HG02759 (cell line): ENCODE data around the gene IGFBP6.
"Not testable (repeated sequence)": the region's sequence is repeated elsewhere in the genome, so short reads cannot be mapped to it uniquely, and the experiment has no call there.

Experiments
- ATAC-seq: cut with Tn5 transposase; IDR thresholded peaks from one replicate; pipeline ENCODE4 v1.9.1; 2021; ENCODE audit warnings: mild to moderate bottlenecking, moderate library complexity; ENCODE audit not compliant: unreplicated experiment

IGFBP6 gene

DNA sequence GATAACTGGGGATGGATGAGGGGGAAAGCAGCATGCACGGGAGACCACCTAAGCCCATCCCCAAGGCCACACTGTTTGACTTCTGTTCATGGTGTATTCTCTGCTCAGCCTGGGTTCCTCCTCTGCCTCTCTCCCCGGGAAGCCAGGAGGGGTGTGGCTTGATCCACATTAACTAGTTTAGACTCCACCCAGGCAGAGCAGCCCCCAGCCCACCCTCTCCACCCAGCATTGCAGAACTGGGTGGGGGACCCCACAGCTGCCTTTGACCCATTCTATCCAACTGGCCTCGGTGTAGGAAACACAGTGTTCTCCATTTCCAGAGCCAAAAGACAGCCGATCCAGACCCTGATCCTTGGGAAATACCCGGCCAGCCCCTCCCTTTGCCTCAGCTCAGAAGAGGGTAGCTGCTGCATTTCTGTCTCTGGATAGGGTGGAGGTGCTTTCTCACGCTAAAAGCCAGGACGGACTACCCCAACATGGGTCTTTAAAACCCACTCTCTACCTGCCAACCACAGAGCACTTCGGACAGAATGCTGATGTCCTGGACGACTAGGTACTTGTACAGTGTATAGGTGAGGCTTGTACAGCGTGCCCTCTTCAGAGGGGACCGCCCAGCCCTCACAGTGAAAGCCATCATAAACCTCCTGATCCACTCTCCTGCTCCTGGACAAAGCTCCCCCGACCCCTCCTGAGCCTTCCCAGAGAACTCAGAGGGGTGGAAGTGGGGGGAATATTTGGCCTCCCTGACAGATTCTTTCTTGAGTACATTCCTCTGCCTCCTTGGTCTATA lies 27.7 kb upstream of the IGFBP6 start:
- ATAC-seq = no peak

DNA sequence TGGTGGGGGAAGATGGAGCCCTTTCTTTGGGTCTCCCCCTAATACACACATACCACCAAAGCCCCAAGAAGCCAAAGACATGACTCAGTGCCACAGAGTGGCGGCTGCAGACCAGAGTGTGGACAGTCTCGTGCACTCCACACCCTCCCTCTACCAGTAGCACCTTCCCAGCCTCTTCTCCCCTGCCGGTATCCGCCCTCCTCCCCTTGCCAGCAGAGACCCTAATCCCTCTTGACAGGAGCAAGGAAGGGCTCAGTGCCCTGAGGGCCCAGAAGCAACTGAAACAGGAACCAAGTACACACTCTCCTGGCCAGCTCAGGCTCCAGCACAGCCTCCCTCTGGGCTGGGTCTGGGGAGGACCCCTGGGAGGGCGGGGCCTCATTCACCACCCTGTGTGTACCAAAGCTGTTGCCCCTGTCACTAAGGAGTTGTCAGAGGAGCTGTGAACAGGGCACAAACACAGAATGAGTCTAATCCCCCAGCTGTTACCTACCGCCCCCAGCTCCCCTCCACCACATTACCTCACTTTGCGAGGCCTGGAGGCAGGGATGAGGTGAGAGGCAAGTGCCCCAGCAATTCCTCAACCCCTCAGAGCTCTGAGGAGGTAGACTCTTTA lies 26.5 kb upstream of the IGFBP6 start:
- ATAC-seq = no peak

DNA sequence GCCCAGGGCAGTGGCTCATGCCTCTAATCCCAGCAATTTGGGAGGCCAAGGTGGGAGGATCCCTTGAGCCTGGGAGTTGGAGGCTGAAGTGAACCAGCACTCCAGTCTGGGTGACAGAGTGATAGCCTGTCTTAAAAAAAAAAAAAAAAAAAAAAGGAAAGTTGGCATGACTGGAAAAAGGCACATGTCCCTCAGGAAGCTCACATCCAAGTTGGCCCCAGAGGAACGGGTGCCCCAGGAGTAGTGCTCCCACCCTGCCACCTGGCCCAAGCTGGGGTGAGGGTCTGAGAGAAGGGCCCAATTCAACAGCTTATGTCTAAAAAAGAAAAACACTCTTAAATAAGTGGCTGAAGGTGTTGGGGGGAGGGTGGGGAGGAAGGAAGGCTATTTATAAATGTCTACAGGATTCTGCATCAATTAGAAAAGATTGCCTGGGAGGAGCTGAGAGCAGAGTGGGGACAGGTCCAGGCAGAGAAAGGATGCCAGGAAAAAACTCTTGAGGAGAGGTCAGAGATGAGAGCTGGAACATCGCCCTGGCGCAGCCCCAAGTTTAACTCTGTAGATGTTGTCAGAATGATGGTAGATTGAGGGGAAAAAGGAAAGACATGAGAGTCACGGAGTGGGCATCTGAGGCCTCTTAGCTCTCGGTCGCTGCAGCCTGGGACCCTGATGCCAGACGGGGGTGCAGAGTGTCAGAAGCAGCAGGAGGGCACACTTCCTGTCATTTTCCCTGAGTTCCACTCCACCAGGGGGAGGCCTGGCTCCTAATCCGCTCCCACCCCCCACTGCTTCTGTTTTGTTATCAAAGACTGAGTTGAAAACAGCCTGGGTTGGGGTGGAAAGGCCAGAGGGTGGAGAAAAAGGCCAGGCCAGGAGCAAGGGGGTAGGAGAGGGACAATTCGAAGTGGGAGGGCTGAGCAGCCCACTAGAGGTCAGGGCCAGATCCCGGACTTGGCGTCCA lies 25.6 kb upstream of the IGFBP6 start:
- ATAC-seq = no peak

DNA sequence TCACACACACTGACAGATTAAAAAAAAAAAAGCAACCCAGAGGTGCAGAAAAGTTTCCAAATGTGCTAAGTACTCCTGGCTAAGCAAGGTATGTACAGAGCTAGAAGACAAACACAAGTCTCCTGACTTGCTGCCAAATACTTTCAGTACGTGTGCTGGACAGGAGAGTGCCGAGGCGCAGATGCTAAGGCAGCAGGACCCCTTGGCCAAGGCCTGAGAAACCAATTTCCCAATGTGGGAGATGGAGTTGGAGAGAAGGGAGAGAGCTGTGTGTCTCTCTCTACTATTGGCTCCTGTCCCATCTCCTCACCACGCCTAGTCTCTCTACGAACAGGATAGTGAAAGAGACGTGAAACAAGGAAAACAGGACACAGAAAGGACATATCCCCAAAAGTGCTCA lies 23.6 kb upstream of the IGFBP6 start:
- ATAC-seq = no peak

DNA sequence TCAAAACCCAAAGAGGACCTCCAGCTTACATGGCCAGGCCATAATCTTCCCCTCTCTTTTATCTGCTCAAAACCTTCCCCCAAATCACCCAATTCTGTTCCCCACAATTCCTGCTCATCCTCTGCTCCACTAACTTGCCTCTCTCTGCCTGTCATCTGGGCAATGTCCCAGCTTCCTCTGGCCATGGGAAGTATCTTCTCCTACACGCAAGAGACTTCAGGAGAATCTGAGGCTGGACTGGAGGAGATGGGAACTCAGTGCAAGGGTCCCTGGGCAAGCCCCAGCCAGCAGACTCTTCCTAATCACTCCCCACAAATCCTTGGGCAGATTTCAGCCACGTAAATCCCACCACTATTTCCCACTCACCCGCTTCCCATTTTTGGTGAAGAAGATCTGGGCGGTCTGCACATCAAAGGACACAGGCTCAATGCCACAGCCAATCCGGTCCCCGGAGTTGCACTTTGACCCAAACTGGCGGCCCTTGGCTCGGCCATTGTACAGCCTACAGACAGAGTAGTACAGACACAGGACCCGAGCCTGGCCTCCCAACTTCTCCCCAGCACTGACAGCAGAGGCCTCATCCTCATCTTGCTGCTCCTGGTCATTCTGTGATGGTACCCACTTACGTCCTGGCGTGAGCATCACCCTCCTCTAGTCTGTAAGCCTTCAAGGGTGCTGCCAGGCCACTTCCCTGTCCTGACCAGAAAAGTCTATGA lies 23.0 kb upstream of the IGFBP6 start:
- no peak for ATAC-seq

DNA sequence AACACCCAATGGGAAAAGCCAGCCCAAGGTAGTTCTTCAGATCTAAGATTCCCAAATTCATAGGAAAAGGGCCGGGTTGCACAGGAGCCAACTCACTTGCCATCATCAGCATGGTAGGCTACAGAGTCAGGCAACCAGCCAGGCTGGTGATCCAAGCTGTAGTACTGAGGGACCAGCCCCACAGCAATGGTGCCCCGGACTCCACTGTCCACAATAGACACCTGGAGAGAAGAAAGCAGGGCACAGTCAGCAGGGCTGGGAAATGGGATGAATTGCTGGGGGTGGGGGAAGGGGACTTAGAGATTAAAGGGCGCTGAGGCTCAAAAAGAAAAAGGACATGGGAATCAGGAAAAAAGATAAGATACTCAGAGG lies 22.5 kb upstream of the IGFBP6 start:
- ATAC-seq = no peak

DNA sequence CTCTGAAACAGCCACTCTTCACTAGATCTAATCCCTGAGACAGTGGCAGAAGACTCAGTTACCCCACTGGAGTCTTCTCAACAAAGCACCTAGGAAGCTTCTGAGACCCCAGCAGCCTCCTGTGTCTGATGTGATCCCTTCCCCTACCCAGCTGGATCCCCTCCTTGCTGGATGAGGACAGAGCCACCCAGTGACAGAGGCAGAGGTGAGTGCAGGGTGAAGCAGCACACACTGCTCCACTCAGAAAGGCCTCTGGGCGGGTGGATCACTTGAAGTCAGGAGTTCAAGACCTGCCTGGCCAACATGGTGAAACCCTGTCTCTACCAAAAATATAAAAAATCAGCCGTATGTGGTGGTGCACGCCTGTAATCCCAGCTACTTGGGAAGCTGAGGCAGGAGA lies 21.0 kb upstream of the IGFBP6 start:
- ATAC-seq = no peak

DNA sequence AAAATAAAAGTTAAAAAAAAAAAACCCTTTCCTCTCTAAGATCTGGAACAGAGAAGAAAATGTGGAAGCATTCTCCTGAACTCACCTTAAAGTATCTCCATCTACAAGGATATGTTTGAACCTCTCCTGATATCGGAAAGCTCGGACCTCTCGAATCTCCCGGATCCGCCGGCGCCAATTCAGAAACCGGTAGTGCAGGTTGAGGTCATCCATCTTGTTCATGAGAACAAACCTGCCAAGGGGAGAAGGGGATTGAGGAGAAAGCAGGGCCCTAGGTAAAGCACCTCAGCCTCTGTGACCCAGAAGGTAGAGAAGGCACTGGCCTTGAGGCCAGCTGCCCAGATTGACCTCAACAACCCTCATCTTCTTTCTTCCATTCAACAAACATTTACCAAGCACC lies 20.4 kb upstream of the IGFBP6 start:
- ATAC-seq = no peak

DNA sequence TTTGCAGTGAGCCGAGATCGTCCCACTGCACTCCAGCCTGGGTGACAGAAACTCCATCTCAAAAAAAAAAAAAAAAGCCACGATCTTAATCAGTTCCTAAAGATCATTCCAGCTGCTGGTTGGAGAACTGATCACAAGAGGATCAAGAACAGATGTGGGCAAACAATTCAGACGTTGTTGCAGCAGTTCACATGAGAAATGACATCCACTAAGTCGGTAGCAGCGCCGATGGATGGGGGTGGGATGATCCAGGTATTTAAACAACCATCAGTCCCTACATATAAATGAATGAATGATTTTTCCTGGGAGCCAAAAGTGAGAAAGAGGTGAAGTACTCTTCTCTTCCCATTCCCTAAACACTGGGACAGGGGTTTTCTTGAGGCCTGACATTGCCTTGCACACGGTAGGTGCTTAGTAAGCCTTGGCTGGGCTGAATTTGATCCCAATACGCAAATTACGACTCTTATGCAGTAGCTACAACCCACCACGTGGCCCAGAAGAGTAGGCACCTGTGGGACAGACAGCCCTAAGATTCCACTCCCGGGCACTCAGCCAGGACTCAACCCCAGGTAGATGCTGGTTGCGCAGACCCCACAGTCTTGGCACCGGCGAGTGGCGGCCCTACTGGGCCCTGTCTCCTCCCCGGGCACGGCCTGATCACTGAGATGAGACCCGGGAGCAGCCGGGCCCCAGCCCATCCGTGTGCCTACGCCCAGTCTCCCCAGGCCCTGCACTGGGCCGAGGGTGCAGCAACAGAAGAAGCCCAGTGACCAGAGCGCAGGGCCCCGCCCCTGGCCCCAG lies 18.8 kb upstream of the IGFBP6 start:
- no peak for ATAC-seq

DNA sequence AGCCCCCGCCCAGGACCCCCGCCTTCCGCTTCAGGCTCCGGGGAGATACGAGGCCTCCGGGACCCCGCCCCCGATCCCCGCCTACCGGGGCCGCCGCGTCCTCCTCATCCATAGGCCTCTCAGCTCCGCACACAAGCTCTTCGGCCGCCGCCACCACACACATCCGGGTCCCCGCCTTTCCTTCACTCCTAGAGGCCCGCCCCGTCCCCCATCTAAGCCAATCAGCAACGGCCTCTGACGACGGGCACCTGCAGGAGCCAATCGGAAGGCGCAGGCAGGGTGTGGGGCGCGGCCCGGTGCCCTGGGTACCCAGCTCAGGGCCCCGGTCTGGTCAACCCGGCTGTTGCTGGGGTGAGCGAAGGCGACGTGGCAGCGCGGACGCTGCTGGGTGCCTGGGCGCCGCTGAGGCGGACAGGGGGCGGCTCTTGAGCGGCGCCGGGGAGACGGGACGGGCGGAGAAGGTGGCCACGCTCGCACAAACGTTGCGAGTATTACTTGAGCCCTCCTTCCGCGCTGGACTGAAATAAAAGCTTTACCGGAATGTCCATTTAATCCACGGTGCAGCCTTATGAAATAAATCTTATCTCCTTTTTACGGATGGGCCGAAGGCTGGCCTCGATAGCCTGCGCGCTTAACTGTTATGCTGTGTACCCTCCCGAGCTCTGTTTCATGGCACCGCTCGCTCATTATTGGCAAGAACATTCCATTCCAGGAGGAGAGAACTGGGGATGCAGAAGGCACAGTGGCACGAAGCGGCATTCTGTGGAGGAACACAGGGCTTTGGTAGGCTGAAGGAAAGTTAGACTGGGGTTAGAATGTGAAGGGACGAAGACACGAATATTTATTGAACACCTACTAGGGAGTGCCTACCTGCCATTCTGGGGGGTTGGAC lies 18.0 kb upstream of the IGFBP6 start, which contains the start of gene SPRYD3:
Gene SPRYD3 (minus strand): TSS at position 165 of the 892 bp plus-strand sequence. CDS start 57 bp downstream, at position 108.
- ATAC-seq = peak; percentile 99

DNA sequence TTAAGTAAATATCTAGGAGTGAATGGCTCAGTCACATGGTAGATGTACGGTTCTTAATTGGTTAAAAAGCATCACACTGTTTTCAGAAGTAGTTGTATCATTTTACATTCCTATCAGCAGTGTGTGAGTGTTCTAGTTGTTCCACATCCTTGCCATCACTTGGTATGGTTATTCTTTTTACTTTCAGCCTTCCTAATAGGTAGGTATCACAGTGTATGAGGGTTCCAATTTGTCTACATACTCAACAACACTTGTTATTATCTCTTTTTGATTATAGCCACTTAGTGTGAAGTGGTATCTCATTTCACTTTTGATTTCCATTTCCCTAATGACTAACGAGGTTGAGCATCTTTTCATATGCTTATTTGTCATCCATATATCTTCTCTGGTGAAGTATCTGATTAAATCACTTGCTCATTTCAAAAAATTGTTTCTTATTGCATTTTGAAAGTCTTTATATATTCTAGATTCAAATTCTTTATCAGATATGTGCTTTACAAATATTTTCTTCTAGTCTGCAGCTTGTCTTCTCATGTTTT lies 14.8 kb upstream of the IGFBP6 start:
- no peak for ATAC-seq

DNA sequence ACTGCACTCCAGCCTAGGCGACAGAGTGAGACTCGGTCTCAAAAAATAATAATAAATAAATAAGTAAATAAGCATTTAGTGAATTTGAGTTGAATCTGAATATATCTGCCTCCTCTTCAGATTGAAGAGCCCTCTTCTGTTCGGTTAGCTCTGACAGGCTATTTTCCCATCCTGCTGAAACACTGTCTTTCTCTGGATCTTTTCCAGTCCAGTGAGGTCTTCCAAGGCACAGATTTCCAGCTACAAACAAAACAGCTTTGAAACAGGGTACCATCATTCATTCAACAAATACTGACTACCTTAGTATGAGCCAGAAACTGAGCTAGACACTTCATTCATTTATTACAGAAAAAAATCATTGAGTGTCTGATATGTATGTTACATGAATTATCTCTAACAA lies 11.1 kb upstream of the IGFBP6 start:
- no peak for ATAC-seq

DNA sequence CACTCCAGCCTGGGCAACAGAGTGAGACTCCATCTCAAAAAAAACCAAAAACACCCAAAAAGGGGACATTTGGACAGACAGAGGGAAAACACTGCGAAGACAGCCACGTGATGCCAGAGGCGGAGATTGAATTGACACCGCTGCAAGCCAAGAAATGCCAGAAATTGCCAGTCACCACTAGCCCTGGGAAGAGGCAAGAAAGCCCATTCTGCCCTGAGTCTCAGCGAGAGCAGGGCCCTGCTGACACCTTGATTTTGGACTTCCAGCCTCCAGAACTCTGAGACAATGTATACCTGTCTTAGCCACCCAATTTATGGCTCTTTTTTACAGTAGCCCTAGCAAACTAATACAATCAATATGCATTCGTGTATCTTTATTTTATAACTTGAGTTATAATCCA lies 7.4 kb upstream of the IGFBP6 start:
- no peak for ATAC-seq

DNA sequence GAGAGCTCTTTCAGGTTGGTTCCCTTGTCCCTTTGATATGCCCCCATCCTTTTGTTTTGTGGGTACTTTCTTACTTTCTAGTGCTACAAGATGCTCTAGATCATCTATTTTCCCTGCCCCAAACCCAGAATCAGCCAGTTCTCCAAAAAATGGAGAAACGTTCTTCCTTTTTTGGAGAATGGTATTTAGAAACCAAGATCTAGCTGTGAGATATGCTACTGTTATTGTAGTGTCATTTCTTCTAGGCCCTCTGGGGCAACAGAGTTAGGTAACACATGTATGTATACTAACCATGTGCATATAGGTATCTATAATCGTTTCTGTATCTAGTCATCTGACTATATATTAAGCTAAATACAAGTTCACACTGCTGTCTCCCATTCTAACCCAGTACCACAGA lies 6.9 kb upstream of the IGFBP6 start:
- ATAC-seq = no peak

DNA sequence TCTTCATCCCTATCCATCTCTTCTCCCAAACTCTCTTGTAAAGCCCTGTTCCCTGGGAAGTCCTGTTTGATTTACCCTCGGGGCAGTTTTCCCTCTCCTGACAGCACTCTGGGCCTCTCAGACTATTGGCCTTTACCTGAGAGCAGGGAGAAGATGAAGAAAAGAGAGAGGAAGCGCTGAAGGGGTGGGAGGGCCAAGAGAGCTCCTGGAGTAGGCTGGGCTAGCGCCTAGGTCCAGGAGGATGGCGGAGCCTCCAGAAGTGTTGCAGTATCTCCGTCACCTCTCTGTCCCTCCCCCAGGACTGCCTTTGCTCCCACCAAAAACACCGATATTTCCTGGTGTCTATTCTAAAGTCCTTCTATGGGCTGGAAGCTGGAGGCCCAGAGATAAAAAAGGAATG lies 5.7 kb upstream of the IGFBP6 start:
- no peak for ATAC-seq

DNA sequence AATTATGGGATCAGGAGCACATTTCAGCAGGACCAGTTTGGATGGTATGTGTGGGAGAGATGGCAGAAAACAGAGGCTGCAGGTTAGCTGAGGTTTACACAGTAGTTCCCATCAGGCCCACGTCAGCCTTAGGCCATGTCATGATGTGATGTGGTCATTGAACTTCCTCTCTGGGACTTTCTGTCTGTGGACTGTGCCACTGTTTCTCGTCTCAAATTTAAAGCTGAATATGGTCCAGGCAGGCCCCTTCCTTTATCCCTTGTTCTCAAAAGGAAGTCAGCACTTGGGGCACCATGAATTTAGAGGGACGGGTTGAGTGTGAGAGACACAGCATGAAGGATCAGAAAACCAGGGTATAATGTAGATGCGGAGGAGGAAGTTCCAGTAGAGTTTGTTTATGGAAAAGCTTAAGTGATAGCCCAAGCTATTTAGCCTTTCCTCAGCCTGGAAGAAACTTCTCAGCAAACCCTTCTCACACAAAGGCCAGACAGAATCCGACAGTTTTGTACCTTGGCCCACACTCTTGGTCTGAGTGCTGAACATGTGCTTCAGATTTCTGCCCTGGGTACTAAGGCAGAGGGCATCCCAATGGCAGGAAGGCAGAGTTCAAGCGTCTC lies 3.6 kb upstream of the IGFBP6 start:
- ATAC-seq = no peak

DNA sequence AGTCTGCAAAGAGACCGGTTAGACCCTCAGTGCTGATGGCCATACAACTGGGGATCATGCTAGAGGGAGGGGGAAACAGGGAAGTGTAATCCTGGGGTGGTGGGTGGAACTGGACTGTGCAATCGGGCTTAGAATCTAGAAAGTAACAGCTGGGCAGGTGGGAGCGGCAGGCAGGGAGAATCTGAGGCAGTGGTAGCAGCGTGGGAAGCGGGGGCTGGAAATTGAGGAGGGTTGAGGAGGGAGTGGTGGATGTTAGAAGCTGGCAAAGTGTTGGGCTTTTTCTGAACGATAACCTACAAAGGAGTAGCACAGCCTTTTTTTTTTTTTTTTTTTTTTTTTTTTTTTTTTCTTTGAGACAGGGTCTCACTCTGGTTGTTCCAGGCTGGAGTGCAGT lies 3.1 kb upstream of the IGFBP6 start:
- ATAC-seq = no peak

DNA sequence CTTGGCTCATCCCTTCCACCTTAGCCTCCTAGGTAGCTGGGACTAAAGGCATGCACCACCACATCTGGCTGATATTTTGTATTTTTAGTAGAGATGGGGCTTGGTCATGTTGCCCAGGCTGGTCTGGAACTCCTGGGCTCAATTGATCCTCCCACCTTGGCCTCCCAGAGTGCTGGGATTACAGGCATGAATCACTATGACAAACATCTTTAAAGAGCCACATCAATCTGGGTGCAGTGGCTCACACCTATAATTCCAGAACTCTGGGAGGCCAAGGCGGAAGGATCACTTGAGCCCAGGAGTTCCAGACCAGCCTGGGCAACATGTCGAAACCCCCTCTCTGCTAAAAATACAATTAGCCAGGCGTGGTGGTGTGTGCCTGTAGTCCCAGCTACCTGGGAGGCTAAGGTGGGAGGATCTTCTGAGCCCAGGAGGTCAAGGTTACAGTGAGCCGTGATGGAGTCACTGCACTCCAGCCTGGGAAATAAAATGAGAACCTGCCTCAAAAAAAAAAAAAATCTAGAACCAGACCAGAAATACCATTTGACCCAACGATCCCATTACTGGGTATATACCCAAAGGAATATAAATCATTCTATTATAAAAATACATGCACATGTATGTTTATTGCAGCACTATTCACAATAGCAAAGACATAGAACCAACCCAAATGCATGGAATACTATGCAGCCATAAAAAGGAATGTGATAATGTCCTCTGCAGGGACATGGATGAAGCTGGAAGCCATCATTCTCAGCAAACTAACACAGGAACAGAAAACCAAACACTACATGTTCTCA lies 2.5 kb upstream of the IGFBP6 start:
- ATAC-seq = not testable (repeated sequence)
